ENCODE data around the gene GPX4.

- TF ChIP-seq CTCF (IDR thresholded peaks at IDR 0.05; ENCODE audit: borderline replicate concordance, extremely low read depth, low read length, poor library complexity, severe bottlenecking): no peak
- TF ChIP-seq EZH2 (IDR thresholded peaks at IDR 0.05; ENCODE audit: borderline replicate concordance, low read depth, low read length, severe bottlenecking): no peak
Observed at GRCh38 chr19:1146858-1147780, 43.3 kb downstream of the GPX4 start.
